ENCODE data around the gene PALD1. TPM values are rescaled to one million over a fixed set of nuclear protein-coding genes. Genes with fewer than 3 reads are reported as not detected.
A peak's percentile ranks its signal among the peaks of the same experiment; 100 is the strongest.
"Not testable (repeated sequence)": the region's sequence is repeated elsewhere in the genome, so short reads cannot be mapped to it uniquely, and the experiment has no call there.

Gene PALD1
- total RNA-seq, 1 donor from 2014 or later = 5.2 TPM

DNA sequence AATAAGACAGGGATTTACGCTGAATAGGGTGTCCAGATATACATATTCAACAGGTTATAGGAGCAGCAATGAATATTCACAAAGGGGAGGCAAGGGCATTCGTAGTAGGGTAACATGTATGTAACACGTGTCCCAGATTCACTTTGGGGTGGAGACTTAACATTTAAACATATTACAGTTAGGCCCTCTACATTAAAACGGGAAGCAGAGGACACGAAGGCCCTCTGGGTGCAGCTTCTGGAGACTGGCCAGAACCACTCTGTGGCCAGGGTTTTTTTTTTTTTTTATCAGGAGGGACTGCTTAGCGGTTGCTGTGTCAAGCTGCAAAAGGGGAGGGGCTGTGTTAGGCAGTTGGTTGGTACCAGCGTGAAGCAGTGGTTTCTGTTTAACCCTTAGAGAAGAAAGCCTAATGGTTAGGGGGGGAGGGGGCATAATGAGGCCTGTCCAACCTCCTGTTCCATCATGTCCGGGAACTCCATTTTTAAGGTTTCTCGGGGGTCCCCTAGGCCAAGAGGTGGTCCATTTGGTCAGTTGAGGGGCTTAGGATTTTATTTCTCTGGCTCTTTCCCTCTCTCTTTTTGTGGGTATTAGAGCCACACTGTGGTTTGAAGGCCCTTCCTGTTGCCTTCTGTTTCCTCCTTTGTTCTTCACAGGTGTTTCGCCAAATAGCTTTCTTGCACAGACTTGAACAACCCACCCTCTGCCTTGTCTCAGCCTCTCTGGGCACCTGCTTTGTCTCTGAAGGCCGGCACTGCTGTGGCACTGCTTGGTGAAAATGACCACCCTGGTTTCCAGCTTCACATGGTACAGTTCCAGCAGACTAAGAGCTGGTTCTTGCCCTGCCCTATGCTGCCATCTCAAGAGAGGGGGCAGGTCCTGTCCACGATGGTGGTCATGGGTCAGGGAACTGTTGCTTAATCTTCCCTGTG lies 97.6 kb downstream of the PALD1 start:
- ATAC-seq (peak; percentile 93), DNase-seq (peak; percentile 69)
- intact Hi-C loops (cut with micrococcal nuclease) = no loop called here

DNA sequence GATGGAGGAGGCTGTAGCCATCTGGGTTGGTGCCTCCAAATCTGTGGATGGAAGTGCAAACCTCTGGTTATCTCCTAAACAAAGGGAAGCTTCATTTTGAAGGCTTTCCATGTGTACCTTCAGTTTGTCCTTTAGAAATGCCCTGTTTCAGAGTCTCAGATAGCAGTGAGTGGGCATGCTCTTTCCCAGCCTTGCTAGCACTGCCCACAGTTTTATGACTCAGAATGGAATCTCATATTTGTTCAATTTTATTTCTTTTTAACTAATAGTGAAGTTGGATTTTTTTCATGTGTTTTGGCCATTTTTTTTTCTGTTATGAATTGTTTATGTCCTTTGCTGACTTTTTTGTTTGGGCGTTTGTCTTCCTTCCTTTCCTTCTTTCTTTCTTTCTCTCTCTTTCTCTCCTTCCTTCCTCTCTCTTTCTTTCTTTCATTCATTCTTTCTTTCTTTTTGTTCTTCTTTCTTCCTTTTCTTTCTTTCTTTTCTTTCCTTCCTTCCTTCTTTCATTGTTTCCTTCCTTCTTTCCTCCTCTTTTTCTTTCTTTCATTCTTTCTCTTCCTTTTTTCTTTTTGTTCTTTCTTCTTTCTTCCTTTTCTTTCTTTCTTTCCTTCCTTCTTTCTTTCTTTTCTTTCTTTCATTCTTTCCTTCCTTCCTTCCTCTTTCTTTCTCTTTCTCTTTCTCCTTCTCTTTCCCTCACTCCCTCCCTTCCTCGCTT lies 98.4 kb downstream of the PALD1 start:
- intact Hi-C loops (cut with micrococcal nuclease) = no loop called here
- no peak for ATAC-seq
- DNase-seq = no peak

DNA sequence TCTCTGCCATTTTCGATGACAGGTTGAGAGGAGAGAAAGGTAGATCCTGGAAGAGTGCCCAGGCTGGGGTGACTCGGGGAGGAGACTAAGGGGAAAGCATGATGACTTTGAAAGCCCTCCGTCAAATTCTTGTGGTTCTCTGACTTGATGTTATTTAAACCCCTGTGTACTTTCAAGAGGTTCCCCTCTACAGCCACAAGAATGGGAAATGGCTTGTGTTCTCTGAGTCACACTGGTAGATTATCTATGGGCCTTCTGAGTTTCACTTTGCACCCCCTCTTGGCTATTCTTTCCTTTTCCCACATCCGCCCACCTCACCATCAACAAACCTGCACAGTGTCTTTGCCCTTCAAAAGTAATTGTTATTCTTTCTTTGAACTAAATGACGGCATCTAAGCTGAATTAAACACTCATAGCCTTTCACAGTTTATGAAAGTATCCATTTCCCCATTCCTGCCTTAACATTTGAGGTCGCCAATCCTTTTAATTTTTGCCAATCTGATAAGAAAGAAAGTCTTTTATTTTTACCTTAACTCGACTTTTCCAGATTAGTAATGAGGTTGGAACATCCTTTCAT lies 99.9 kb downstream of the PALD1 start:
- no peak for DNase-seq
- intact Hi-C loops (cut with micrococcal nuclease) = no loop called here
- ATAC-seq = no peak

DNA sequence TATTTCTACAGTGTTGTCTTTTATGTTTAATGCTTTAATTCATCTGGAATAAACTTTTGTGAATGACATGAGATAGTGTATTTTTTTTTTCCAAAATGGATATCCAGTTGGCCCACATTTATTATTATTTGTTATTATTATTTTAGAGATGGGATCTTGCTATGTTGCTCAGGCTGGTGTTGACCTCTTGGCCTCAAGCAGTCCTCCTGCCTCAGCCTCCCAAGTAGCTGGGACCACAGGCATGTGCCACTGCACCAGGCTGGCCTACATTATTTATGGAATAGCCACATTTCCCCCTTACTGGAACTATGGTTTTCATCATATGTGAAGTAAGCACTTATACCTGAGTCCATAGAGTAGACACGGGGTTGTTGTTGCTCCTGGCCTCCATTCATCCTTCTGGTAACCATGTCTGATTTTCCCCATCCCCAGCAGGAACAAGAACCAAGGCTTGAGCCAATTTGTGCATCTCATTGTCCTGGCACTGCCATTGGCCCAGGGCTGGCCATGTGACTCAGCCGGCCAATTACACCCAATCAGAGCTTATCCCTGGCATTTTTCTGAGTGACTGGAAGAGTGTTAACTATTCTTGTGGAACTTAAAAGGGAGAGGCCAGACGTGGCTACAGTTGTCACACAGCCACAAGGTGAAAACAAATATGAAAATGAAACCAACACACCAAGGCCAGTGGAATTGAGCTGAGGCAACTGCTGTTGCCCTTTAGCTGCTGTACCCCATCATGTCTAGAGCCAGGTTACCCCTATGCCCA lies 100.9 kb downstream of the PALD1 start:
- ATAC-seq = no peak
- DNase-seq = no peak
- intact Hi-C loops (cut with micrococcal nuclease) = no loop called here

DNA sequence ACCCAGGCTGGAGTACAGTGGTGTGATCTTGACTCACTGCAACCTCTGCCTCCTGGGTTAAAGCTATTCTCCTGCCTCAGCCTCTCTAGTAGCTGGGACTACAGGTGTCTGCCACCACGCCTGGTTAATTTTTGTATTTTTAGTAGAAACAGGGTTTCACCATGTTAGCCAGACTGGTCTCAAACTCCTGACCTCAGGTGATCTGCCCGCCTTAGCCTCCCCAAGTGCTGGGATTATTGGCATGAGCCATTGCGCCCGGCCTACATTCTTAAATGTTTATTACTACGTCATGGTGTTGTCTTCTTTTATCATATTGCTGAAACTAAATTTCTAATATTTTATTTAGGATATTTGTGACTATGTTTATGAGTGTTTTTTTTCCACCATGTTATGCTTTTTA lies 102.6 kb downstream of the PALD1 start:
- ATAC-seq; DNase-seq; intact Hi-C loops (cut with micrococcal nuclease): not testable (repeated sequence)

DNA sequence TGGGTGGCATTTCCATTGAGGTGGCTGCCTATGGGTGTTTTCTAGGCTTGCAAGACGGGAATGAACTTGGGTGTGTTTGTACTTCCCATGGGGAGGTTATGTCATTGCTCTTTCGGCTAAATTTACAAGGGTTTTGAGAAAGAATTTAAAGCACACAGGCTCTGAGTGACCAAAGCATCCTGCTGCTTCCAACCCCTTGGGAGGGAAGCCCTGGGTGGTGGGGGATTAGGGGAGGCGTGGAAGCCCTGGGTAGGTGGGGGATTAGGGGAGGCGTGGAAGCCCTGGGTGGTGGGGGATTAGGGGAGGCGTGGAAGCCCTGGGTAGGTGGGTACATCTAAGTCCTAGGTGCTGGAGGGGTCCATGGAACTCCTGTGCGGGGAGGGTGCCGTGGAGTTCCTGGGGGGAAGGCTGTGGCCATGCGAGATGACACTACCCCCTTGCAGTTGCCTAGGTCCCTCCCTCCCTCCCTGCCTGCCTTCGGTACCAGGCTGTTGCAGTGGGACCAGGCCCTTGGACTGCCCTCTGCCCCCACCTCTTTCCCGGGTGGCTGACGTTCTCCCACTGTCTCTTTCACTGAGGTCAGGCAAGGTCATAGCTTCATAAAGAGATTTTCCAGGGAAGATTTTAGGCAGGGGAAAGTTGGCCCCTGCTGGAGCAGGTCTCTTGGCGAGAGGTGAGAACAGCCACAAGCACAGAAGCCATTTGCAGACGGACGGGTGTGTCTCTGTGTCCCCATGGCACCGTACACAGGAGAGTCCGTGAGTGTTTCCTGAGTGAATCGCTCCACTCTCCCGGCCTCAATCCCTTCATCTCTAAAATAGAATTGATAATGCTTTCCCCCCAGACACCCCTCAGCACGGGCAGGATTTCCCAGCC lies 104.5 kb downstream of the PALD1 start:
- intact Hi-C loops (cut with micrococcal nuclease) = no loop called here
- no peak for DNase-seq
- ATAC-seq = no peak

DNA sequence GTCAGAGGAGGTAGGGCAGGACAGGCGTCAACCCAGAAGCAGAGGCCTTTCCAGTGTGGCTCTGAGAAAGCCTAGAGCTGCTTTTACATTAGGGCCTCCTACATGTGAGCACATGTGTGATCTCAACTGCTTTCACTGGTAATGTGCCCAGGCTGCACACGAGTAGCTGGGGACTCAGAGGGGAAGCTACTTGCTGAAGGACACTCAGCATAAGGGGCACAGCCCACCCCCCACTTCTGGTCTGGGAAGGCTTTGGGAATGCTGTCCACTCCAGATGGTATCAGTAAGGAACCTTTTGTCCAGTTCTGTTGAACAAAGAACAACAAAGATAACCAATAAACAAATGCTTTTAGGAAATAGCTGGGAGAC lies 105.1 kb downstream of the PALD1 start:
- intact Hi-C loops (cut with micrococcal nuclease) = loop anchor here (2.0 kb wide), 1 partner anchor 39 kb away; no protein-coding TSS in a partner anchor
- ATAC-seq (no peak), DNase-seq (no peak)

DNA sequence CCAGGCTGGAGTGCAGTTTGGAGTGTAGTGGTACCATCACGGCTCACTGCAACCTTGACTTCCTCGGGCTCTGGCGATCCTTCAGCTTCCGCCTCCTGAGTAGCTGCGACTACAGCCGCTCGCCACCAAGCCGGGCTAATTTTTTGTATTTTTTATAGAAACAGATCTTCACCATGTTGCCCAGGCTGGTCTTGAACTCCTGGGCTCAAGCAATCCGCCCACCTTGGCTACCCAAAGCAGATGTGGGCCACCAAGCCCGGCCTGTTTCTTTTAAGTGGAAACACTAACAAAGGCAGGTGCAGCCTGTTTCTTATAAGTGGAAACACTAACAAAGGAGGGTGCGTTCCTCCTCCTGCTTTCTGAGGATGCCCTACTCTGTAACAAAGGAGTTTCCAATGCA lies 105.8 kb downstream of the PALD1 start:
- DNase-seq = no peak
- ATAC-seq = no peak
- intact Hi-C loops (cut with micrococcal nuclease) = loop anchor here (2.0 kb wide), 1 partner anchor 38 kb away; no protein-coding TSS in a partner anchor

DNA sequence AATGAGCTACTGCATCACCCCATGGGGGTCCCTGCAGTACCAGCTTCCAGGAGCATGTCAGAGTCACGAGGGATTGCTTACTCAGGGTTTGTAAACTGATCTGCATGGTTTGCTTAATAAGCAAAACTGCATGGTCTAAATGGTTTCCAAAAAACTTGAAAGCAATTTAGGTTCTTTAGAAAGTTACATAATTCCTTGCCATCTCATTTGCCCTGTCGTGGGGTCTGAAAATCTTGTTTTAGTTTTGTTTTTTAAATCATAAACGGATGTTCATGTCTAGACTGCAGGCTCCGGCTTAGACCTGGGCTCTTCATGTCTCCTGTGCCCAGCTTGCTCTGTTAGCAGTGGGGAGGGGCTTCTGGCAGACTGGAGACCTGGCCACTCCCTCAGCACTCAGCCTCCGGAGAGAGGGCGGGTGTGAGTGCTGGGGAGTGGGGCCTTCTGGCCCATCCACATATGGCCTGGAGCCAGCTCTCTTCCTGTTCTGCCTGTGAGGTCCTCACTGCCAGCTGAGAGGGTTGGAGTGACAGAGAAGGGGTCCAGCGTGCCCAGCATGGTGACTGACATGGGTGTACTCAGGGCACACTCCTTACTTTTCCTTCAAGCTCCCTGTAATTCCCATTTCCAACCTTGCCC lies 106.5 kb downstream of the PALD1 start:
- no peak for DNase-seq
- intact Hi-C loops (cut with micrococcal nuclease) = loop anchor here (2.0 kb wide), 1 partner anchor 38 kb away; no protein-coding TSS in a partner anchor

DNA sequence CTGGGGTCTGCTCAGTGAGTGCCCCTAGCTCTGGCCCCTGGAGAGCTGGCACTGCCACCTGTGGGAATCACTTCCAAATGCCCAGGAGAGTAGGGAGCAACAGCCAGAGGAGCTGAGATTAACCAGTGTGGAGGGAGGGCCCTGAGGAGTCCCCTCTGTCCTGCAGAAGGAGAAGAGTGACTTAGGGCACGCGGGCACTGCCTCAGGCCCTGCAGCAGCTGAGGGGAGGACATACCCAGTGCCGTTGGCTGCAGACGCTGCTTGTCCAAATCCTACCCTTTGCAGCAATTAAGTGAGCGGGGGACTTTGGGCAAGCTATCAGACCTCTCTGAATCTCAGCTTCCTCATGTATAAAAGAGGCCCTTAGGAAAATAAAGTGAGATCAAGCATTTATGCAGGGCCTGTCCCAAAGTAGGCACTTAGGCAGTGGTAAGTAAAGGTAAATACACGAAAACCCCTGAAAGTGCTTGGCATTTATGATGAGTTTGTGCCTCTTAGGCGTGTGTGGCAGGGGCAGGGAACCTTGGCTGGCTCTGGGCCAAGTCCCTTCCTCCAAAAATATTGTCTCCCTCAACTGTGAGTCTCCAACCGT lies 107.1 kb downstream of the PALD1 start:
- DNase-seq (no peak), ATAC-seq (no peak)
- intact Hi-C loops (cut with micrococcal nuclease) = loop anchor here (2.0 kb wide), 1 partner anchor 37 kb away; no protein-coding TSS in a partner anchor

More for the DNA sequence above, 106.5 kb downstream of the PALD1 start:
- no peak for ATAC-seq

DNA sequence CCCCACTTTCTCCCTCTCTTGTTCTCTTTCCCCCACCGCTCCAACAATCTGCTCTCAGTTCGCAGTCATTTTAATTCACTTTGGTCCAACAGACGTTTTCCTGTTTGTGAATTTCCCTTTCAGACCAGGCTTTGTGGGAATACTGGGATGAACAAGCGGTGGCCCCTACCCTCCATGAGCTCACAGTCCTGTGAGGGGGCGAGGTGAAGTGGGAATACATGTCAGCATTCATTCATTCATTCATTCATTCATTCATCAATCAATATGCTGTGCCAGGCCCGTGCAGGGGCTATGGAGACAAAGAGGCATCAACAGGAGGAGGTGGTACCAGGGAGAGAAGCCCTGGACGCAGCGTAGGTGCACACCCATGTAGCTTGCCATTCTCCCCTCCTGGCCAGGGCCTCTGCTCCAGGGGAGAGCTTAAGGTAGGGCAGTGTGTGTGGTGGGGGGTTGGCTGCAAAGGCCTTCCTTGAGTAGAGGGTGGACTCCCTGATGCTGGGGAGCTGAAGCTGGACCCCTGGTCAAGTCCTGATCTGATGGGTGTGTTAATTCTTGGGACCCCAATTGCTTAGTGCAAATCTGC lies 107.9 kb downstream of the PALD1 start:
- intact Hi-C loops (cut with micrococcal nuclease) = no loop called here
- DNase-seq = no peak
- no peak for ATAC-seq

DNA sequence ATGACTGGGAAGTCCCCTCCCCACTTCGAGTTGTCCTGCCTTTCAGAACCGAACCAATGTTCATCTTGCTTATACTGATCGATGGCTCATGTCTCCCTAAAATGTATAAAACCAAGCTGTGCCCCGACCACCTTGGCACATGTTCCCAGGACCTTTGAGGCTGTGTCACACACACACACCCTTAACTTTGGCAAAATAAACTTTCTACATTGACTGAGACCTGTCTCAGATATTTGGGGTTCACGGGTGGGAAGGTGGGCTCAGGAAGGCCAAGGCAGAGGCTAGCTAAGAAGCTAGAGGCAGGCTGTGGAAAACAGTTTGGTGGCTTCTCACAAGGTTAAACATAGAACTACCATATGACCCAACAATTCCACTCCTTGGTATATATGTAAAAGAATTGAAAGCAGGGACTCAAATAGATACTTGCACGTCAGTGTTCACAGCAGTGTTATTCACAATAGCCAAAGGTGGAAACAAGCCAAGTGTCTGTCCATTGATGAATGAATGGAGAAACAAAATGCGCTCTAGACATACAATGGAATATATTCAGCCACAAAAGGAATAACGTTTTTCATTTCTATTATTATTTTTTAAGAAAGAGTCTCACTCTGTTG lies 108.6 kb downstream of the PALD1 start:
- ATAC-seq (no peak), DNase-seq (no peak)
- intact Hi-C loops (cut with micrococcal nuclease) = no loop called here

DNA sequence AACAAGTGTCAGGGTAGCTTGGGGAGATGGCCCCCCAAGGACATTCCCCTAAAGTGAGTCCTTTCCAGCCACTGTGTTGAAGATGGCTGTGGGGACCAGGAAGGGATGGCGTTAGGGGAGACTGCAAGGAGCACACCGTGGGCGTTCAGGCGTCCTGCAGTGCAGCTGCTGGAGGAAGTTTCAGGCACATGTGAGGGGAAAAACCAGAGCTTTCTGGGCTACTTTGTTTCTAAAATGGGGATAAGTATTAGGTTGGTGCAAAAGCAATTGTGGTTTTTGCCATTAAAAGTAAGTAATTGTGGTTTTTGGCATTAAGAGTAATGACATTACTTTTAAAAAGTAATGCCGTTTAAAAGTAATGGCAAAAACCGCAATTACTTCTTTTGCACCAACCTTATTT lies 109.7 kb downstream of the PALD1 start:
- no peak for ATAC-seq
- intact Hi-C loops (cut with micrococcal nuclease) = no loop called here

DNA sequence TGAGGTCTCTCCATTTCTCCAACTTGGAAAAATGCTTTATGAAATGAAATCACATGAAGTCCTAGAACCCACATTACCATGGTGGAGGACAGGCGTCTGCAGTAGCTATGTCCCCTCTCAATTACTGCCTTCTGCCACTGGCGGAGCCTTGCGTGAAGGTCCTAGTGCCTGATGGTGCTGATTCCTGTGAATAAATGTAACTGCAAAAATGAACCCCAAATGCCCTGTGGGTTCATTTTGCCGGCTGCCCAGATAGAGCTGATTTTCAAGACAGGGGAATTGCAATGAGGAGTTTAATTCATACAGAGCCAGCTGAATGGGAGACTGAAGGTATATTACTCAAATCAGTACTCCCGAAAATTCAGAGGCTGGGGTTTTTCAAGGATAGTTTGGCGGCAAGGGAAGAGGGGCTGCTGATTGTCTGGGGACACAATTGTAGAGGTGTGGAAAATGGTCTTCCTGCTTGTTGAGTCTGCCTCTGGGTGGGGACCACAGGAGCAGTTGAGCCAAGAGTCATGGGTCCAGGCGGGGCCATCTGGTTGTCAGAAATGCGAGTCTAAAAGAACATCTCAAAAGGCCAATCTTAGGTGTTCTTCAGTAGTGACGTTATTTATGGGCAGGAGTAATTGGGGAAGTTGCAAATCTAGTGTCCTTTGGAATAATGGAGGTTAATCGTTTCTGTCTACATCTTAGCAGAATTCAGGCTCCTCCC lies 110.4 kb downstream of the PALD1 start:
- DNase-seq = no peak
- ATAC-seq = peak; percentile 62

More for the DNA sequence above, 109.7 kb downstream of the PALD1 start:
- no peak for DNase-seq

DNA sequence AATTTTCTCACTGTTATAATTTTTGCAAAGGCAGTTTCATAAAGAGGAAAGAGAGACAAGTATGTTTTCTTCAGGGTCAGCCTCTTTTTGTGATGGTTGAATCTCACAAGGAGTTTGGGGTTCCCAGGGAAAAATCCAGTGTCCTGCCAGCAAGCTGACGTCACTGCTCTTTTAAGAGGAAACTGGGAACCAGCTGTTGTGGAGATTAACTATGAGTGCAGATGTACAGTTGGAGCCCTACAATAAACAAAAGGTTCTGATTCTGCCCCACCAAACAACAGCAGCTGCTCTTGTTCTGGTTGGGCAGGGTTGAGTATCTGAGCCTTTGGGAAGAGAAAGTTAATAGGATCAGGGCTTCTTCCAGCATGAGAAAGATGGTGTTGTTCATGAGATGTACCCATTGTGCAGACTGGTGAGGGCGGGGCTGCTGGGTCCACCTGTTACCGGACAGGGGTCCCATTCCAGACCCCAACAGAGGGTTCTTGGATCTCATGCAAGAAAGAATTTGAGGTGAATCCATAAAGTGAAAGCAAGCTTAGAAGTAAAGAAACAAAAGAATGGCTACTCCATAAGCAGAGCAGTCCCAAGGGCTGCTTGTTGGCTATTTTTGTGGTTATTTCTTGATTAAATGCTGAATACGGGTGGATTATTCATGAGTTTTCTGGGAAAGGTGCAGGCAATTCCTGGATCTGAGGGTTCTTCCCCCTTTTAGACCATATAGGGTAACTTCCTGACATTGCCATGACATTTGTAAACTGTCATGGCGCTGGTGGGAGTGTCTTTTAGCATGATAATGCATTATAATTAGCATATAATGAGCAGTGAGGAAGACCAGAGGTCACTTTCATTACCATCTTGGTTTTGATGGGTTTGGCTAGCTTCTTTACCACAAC lies 111.4 kb downstream of the PALD1 start:
- DNase-seq (peak; percentile 68), ATAC-seq (peak; percentile 82)
- intact Hi-C loops (cut with micrococcal nuclease) = no loop called here

More for the DNA sequence above, 110.4 kb downstream of the PALD1 start:
- intact Hi-C loops (cut with micrococcal nuclease) = no loop called here
